Fibroblast of the aortic adventitia (primary cell): Measurements from ENCODE around the gene KRTAP10-10. TPM values are rescaled to one million over a fixed set of nuclear protein-coding genes. Genes with fewer than 3 reads are reported as not detected.
"Not testable (repeated sequence)": the region's sequence is repeated elsewhere in the genome, so short reads cannot be mapped to it uniquely, and the experiment has no call there.

ENCODE experiments used
- DNase-seq: peaks from one replicate; pipeline ENCODE4 v3.0.0-alpha.2; 2010; ENCODE audit warnings: low read depth
- H3K4me3 ChIP-seq: 2 replicates; pipeline ENCODE4 v1.5.1; 2011; ENCODE audit warnings: low read depth, mild to moderate bottlenecking, control low read depth, low read length, moderate library complexity
- CTCF ChIP-seq: IDR thresholded peaks from 2 replicates; pipeline ENCODE4 v1.5.1; 2011; ENCODE audit warnings: mild to moderate bottlenecking, low read length, control low read depth, inconsistent platforms; ENCODE audit not compliant: insufficient read depth
- total RNA-seq: library from RNA; depleted of rRNA; stranded (reverse); fragments of >200 nt; gene quantifications from 2 replicates; pipeline ENCODE4 v1.2.3, GENCODE V29; 2012; ENCODE audit warnings: low replicate concordance

Gene KRTAP10-10
- total RNA-seq, 1 donor = not detected

- no peak overlapping the region for H3K4me3 ChIP-seq
- TF ChIP-seq CTCF = no peak
- DNase-seq = no peak
Measured at GRCh38 chr21:44606495-44606894, 30.7 kb upstream of the KRTAP10-10 start.

DNA sequence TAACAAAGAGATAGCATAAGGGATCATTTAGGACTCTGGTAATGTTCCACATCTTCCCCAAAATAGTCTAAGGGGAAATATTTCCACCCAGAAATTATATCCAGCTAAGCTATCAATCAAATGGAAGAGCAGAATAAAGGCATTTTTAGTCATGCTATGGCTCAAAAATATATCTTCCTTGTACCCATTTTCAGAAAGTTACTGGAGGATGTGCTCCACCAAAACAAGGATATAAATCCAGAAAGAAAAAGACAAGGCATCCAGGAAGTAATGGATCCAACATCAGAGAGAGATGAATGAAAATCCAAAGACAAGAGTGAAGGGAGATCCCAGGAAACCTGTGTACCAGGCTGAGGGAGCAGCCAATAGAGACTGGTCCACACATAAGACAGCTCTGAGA is 28.0 kb upstream of the KRTAP10-10 start:
- TF ChIP-seq CTCF = no peak
- H3K4me3 ChIP-seq = no peak overlapping the region

GRCh38 chr21:44610157-44610843 is 26.9 kb upstream of the KRTAP10-10 start:
- DNase-seq, H3K4me3 ChIP-seq: not testable (repeated sequence)

More for the DNA sequence above, 28.0 kb upstream of the KRTAP10-10 start:
- no peak for DNase-seq

GRCh38 chr21:44611551-44611950 is 25.6 kb upstream of the KRTAP10-10 start:
- no peak for TF ChIP-seq CTCF
- H3K4me3 ChIP-seq = no peak overlapping the region
- no peak for DNase-seq

GRCh38 chr21:44612029-44612486 is 25.1 kb upstream of the KRTAP10-10 start, which contains the start of gene KRTAP10-8:
Gene KRTAP10-8 (plus strand): TSS chr21:44612079. CDS start chr21:44612101, 22 bp downstream.
- DNase-seq = no peak
- no peak within 1 kb of the TSS for H3K4me3 ChIP-seq
- TF ChIP-seq CTCF = no peak

DNA sequence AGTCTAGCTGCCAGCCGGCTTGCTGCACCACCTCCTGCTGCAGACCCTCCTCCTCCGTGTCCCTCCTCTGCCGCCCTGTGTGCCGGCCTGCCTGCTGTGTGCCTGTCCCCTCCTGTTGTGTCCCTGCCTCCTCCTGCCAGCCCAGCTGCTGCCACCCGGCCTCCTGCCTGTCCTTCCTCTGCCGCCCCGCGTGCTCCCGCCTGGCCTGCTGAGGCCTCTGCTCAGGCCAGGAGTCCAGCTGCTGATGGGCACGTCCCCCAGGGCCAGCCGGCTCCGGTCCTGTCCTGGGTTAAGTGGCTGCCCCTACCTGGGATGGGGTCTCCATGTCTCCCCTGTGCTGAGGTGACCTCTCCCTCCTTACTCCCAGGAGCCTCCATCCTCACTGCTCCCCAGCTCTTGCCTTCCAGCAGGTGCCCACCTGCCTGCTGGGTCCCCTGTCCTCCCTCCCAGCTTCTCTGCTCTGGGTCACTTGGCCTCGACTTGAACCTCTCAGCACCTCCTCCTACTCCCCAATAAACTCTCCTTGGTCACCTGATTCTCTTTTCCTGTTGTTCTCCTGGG is 24.4 kb upstream of the KRTAP10-10 start:
- no peak for DNase-seq
- no peak overlapping the region for H3K4me3 ChIP-seq
- no peak for TF ChIP-seq CTCF

GRCh38 chr21:44613386-44614155 is 23.6 kb upstream of the KRTAP10-10 start:
- H3K4me3 ChIP-seq = no peak overlapping the region
- TF ChIP-seq CTCF = no peak
- no peak for DNase-seq
